GM06990 (cell line): ENCODE results near the gene PPP1R8.
"Not testable (repeated sequence)": the region's sequence is repeated elsewhere in the genome, so short reads cannot be mapped to it uniquely, and the experiment has no call there.

Experiments
- DNase-seq: peaks from one replicate; pipeline ENCODE4 v3.0.0-alpha.2; 2011; ENCODE audit not compliant: insufficient read length; ENCODE audit errors: extremely low read depth
- H3K27me3 ChIP-seq: replicated peaks from 2 replicates; pipeline ENCODE4 v1.6.0; 2011; ENCODE audit warnings: low read length; ENCODE audit not compliant: control insufficient read depth, insufficient read depth
- H3K36me3 ChIP-seq: 2 replicates; pipeline ENCODE4 v1.5.1; 2011; ENCODE audit warnings: low read length; ENCODE audit not compliant: control insufficient read depth, insufficient read depth
- H3K4me3 ChIP-seq: replicated peaks from 2 replicates; pipeline ENCODE4 v1.5.1; 2011; ENCODE audit warnings: low read depth, mild to moderate bottlenecking, control low read depth, low read length
- TF ChIP-seq, protein P1 (sequence below): IDR thresholded peaks from 2 replicates; pipeline ENCODE4 v1.5.1; 2011; ENCODE audit warnings: low read length, control low read depth, mild to moderate bottlenecking, inconsistent platforms; ENCODE audit not compliant: insufficient read depth, poor library complexity, severe bottlenecking

The PPP1R8 gene

DNA sequence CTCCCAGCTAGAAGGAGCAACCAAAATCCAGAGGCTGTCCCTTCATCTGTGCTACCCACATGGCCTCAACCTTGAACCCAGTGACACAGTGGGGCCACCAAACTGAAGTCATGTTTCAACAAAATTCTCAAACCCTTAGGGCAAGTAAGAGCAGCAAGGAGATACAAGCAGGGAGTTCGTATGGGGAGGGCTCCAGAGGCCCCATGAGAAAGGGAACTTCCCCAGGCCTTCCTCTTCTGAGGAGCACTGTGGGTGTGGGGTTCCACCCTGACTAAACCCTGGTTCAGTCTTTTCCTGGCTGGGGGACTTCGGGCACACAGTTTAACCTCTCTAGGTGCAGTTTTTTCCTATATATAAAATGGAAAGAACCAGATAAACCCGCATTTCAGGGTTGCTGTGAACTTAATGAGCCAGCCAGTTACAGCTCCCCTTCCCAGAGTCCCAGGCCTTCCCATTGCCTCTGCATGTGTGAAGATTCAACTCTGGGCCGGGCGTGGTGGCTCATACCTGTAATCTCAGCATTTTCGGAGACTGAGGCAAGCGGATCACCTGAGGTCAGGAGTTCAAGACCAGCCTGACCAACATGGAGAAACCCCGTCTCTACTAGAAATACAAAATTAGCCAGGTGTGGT, 33.8 kb downstream of the PPP1R8 start:
- Histone ChIP-seq H3K4me3 (no peak overlapping the region), H3K36me3 (no peaks in the 10 kb centered on the region), H3K27me3 (no peaks in the 10 kb centered on the region)
- no peak for DNase-seq
- TF ChIP-seq, protein P1, sequence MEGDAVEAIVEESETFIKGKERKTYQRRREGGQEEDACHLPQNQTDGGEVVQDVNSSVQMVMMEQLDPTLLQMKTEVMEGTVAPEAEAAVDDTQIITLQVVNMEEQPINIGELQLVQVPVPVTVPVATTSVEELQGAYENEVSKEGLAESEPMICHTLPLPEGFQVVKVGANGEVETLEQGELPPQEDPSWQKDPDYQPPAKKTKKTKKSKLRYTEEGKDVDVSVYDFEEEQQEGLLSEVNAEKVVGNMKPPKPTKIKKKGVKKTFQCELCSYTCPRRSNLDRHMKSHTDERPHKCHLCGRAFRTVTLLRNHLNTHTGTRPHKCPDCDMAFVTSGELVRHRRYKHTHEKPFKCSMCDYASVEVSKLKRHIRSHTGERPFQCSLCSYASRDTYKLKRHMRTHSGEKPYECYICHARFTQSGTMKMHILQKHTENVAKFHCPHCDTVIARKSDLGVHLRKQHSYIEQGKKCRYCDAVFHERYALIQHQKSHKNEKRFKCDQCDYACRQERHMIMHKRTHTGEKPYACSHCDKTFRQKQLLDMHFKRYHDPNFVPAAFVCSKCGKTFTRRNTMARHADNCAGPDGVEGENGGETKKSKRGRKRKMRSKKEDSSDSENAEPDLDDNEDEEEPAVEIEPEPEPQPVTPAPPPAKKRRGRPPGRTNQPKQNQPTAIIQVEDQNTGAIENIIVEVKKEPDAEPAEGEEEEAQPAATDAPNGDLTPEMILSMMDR: no peak

DNA sequence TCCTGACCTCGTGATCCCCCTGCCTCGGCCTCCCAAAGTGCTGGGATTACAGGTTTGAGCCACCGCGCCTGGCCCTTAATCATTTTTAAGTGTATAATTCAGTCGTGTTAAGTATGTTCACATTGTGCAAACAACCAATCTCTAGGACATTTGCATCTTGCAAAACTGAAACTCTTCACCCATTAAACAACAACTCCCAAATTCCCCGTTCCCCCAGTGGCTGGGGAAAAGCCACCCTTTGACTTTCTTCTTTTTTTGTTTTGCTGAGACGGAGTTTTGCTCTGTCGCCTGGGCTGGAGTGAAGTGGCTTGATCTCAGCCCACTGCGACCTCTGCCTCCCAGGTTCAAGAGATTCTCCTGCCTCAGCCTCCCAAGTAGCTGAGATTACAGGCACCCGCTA, 35.2 kb downstream of the PPP1R8 start:
- H3K36me3 ChIP-seq: no peaks in the 10 kb centered on the region
- TF ChIP-seq, protein P1: no peak
- H3K27me3 ChIP-seq: no peaks in the 10 kb centered on the region
- H3K4me3 ChIP-seq: no peak overlapping the region
- no peak for DNase-seq

DNA sequence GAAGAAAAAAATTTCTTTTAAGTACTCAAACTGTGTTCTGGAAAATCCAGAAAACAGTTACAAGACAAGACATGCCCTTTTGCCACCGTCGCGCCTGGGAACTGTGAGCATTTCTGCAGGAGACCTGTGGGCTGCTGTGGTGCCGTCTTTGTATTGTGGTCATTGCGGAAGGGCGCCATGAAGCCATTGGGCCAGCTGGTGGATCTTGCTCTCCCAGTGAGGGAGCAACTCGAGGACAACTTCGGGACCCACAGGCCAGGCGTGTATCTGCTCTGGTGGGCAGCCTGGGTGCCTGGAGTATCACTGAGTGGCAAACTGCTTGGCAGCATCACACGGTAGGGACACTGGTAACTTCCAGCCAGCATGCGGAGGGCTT, 38.0 kb downstream of the PPP1R8 start:
- H3K36me3 ChIP-seq: no peaks in the 10 kb centered on the region
- TF ChIP-seq, protein P1: no peak
- H3K4me3 ChIP-seq: no peak overlapping the region
- no peak for DNase-seq
- no peaks in the 10 kb centered on the region for H3K27me3 ChIP-seq

DNA sequence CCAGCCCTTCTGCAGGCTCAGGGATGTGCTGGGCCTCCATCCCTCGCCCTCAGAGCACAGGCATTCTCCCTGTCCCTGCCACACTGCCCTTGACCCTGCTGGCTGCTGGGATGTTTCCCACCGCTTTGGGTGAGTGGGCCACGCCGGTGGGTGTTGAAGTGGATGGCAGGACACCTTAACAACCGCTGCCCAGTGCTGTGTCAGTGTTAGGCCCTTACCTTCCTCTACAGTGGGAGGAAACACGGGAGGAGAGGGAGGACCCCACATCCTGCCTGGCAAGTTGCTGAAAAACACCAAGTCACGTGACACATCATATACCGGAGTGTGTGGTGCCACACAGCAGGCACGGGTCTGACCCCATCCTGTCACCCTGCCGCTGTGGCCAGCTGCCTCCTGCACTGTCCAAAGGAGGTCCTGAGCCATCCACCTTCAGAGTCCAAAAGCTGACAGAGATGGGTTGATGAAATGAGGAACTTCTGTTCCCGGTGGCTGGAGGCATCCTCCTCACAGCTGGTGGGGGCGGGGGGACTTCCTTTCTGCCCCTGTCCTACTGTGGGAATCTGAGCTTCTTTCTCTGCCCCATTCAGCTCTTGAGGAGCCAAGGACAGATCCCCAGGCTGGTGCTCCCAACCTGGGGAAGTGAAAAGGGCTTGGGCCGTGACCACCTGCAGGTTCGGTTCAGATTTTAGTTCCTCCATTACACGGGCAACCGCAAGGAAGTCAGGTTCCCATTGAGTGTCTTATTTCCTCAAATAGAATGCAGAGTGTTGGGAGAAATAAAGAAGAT, 38.5 kb downstream of the PPP1R8 start:
- no peaks in the 10 kb centered on the region for H3K27me3 ChIP-seq
- DNase-seq: peak; percentile 71
- peak overlapping the region; percentile 34; the same call in 1 of the 2 replicates for H3K4me3 ChIP-seq
- TF ChIP-seq, protein P1: no peak
- no peaks in the 10 kb centered on the region for H3K36me3 ChIP-seq

DNA sequence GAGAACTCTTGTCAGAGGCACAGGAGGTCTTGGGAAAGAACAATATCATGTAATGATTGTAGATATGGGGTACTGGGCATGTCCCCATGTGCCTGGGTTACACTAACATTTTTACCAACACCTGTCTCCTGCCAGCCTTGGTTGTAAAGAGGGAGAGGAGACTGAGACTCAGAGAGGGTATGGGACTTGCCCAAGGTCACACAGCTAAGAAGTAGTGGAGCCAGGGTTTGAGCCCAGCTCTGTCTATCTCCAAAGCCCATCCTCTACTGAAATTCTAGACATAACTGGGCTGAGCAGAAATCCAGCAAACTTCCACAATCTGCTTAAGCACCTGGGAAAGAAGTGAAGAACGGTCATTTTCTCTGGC, 39.1 kb downstream of the PPP1R8 start:
- Histone ChIP-seq H3K4me3 (no peak overlapping the region; the same call in 1 of the 2 replicates), H3K36me3 (no peaks in the 10 kb centered on the region), H3K27me3 (no peaks in the 10 kb centered on the region)
- TF ChIP-seq, protein P1: no peak
- DNase-seq: no peak

DNA sequence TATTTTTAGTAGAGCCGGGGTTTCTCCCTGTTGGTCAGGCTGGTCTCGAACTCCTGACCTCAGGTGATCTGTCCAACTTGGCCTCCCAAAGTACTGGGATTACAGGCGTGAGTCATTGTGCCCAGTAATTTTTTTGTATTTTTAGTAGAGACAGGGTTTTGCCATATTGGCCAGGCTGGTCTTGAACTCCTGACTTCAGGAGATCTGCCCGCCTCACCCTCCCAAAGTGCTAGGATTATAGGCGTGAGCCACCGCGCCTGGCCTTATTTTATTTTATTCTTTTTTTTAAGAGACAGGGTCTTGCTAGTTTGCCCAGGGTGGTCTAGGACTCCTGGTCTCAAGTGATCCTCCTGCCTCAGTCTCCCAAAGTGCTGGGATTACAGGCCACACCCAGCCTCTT, 40.5 kb downstream of the PPP1R8 start:
- not testable (repeated sequence) for H3K27me3 ChIP-seq, DNase-seq, H3K4me3 ChIP-seq, H3K36me3 ChIP-seq
